ENCODE measurements around the gene TOM1L1.

The TOM1L1 gene

DNA sequence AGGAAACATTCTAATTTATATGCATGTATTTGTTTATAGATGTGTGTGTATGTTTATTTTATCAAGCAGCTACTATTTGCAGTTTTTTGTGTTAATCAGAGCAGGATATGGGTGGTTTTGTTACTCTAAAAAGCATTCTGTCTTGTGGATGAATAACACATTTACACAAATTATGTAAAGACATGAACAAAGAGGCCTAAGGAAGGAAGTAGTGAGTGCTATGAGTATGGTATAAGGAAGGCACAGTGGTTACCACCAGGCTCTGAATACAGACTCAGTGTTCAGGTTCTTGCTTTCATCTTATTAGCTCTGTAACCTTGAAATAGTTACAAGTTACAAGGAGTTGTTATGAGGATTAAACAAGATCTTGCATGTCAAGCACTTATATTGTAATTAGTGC is 101.8 kb downstream of the TOM1L1 start:
- DNase-seq: no peak

- no peak for DNase-seq
Observed at GRCh38 chr17:55004484-55004883, 103.8 kb downstream of the TOM1L1 start.

- DNase-seq: no peak
Observed at GRCh38 chr17:55005520-55005919, 104.9 kb downstream of the TOM1L1 start.
